HL-60 (cell line): ENCODE measurements around the gene STAM.

ENCODE experiments used
- GABPA ChIP-seq: IDR thresholded peaks from 2 replicates; pipeline ENCODE4 v1.6.1; 2012; ENCODE audit warnings: low read depth
- POLR2AphosphoS5 ChIP-seq: IDR thresholded peaks from 2 replicates; pipeline ENCODE4 v1.6.1; 2012; ENCODE audit warnings: low read depth
- REST ChIP-seq: IDR thresholded peaks from 2 replicates; pipeline ENCODE4 v1.6.1; 2012; ENCODE audit warnings: low read depth; ENCODE audit not compliant: insufficient replicate concordance
- SPI1 ChIP-seq: IDR thresholded peaks from 2 replicates; pipeline ENCODE4 v1.6.1; 2012; ENCODE audit warnings: low read depth, mild to moderate bottlenecking, borderline replicate concordance
- TF ChIP-seq, protein P1 (sequence below): IDR thresholded peaks from one replicate; pipeline ENCODE4 v1.5.1; 2011; ENCODE audit warnings: low read length, control low read depth, inconsistent platforms; ENCODE audit not compliant: insufficient read depth

- TF ChIP-seq, protein P1, sequence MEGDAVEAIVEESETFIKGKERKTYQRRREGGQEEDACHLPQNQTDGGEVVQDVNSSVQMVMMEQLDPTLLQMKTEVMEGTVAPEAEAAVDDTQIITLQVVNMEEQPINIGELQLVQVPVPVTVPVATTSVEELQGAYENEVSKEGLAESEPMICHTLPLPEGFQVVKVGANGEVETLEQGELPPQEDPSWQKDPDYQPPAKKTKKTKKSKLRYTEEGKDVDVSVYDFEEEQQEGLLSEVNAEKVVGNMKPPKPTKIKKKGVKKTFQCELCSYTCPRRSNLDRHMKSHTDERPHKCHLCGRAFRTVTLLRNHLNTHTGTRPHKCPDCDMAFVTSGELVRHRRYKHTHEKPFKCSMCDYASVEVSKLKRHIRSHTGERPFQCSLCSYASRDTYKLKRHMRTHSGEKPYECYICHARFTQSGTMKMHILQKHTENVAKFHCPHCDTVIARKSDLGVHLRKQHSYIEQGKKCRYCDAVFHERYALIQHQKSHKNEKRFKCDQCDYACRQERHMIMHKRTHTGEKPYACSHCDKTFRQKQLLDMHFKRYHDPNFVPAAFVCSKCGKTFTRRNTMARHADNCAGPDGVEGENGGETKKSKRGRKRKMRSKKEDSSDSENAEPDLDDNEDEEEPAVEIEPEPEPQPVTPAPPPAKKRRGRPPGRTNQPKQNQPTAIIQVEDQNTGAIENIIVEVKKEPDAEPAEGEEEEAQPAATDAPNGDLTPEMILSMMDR = no peak
- TF ChIP-seq REST (no peak), GABPA (no peak), POLR2AphosphoS5 (no peak), SPI1 (no peak)
These were observed 91.4 kb downstream of the STAM start for GRCh38 chr10:17735166-17735941.
